Adrenal gland (tissue), 5 donors: ENCODE data around the gene IRAK3.

ENCODE experiments used
- POLR2A ChIP-seq, 2 donors: fragments of 450-650 bp; IDR thresholded peaks; one replicate each; pipeline ENCODE4 v1.6.1; 2017; ENCODE audit warnings: antibody characterized with exemption in 2 of 2, mild to moderate bottlenecking in 2 of 2, moderate library complexity in 1 of 2
- TF ChIP-seq, protein P1 (sequence below), 6 experiments: fragments of 450-650 bp in 4 of 6; fragments of 200-600 bp in 2 of 6; sonication (generic) in 1 of 6; IDR thresholded peaks; 1 replicate in 5 of 6; 2 replicates in 1 of 6; pipeline versions ENCODE4 v1.5.1 to v1.8.0; 2016 to 2021; ENCODE audit warnings: antibody characterized with exemption in 6 of 6, mild to moderate bottlenecking in 2 of 6, moderate library complexity in 1 of 6
- donor health status: DM: no; HTN: no; CAD: no.

DNA sequence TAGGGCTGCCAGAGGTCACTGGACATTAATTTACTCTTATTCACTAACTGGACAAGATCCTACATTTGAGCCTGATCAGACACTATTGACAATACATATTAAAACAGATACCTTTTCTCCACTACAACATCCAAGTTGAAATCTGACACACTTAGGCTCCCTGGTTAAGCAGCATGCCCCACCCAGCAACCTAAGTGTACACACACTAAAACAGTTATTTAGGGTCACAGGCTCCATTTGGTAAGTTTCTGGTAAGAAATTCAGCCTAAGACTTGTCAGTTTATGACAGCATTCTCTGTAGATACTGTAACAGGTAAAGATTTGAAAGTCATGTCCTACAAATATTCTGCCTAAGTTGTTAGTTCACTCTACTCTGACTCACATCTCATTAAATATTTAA is 46.2 kb upstream of the IRAK3 start:
- no peak for TF ChIP-seq POLR2A (IDR thresholded peaks at IDR 0.05)
- TF ChIP-seq, protein P1, sequence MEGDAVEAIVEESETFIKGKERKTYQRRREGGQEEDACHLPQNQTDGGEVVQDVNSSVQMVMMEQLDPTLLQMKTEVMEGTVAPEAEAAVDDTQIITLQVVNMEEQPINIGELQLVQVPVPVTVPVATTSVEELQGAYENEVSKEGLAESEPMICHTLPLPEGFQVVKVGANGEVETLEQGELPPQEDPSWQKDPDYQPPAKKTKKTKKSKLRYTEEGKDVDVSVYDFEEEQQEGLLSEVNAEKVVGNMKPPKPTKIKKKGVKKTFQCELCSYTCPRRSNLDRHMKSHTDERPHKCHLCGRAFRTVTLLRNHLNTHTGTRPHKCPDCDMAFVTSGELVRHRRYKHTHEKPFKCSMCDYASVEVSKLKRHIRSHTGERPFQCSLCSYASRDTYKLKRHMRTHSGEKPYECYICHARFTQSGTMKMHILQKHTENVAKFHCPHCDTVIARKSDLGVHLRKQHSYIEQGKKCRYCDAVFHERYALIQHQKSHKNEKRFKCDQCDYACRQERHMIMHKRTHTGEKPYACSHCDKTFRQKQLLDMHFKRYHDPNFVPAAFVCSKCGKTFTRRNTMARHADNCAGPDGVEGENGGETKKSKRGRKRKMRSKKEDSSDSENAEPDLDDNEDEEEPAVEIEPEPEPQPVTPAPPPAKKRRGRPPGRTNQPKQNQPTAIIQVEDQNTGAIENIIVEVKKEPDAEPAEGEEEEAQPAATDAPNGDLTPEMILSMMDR (IDR thresholded peaks at IDR 0.05): no peak
